GM12878 (cell line): ENCODE measurements around the gene VARS1. TPM values are rescaled to one million over a fixed set of nuclear protein-coding genes. Genes with fewer than 3 reads are reported as not detected.

Experiments used
- HCFC1 ChIP-seq: fragments of 150-350 bp; IDR thresholded peaks from 2 replicates; pipeline ENCODE4 v1.6.1; 2014; ENCODE audit warnings: low read length
- IKZF1 ChIP-seq: fragments of 450-650 bp; conservative IDR thresholded peaks from 2 replicates; pipeline ENCODE4 v1.6.1; 2017; ENCODE audit warnings: antibody characterized with exemption, mild to moderate bottlenecking
- JUND ChIP-seq: IDR thresholded peaks from 2 replicates; pipeline ENCODE4 v1.6.1; 2012; ENCODE audit warnings: low read depth, mild to moderate bottlenecking, low read length, improper control_type of control experiment, moderate library complexity
- NFYA ChIP-seq: IDR thresholded peaks from 2 replicates; pipeline ENCODE4 v1.6.1; 2011; ENCODE audit warnings: low read depth, mild to moderate bottlenecking, low read length, improper control_type of control experiment, borderline replicate concordance
- RFX5 ChIP-seq: IDR thresholded peaks from 2 replicates; pipeline ENCODE4 v1.6.1; 2011; ENCODE audit warnings: low read depth, low read length, improper control_type of control experiment
- SMC3 ChIP-seq: IDR thresholded peaks from 2 replicates; pipeline ENCODE4 v1.6.1; 2011; ENCODE audit warnings: low read length, improper control_type of control experiment, borderline replicate concordance
- STAT1 ChIP-seq: fragments of 450-650 bp; conservative IDR thresholded peaks from 2 replicates; pipeline ENCODE4 v1.6.1; 2014; ENCODE audit warnings: antibody characterized with exemption, mild to moderate bottlenecking
- STAT3 ChIP-seq: IDR thresholded peaks from 2 replicates; pipeline ENCODE4 v1.6.1; 2011; ENCODE audit warnings: low read depth, low read length, improper control_type of control experiment
- SUZ12 ChIP-seq: fragments of 200-600 bp; sonication (generic); IDR thresholded peaks from one replicate; pipeline ENCODE4 v1.6.1; 2018; ENCODE audit warnings: antibody characterized with exemption, mild to moderate bottlenecking; ENCODE audit not compliant: unreplicated experiment
- ZNF24 ChIP-seq: fragments of 450-650 bp; IDR thresholded peaks from 2 replicates; pipeline ENCODE4 v1.6.1; 2017; ENCODE audit warnings: antibody characterized with exemption, mild to moderate bottlenecking
- polyA plus RNA-seq, 11 experiments: library from polyadenylated mRNA; depleted of rRNA in 4 of 11; unstranded in 6 of 11; stranded (reverse) in 5 of 11; fragments of >200 nt; fragmentation: Nextera tagmentation in 4 of 11; fragmentation: Illumina TruSeq in 1 of 11; extraction: Ambion mirVana in 4 of 11; extraction: Trizol in 1 of 11; gene quantifications; 1 replicate in 1 of 11; 2 replicates in 10 of 11; pipeline versions ENCODE4 v1.2.1 to v1.2.3, GENCODE V29; 2011 to 2016; ENCODE audit warnings: inconsistent platforms in 2 of 11, missing spikeins in 2 of 11, low read depth in 1 of 11
- total RNA-seq, 4 experiments: library from RNA; depleted of rRNA in 3 of 4; stranded (reverse); fragments of >200 nt in 3 of 4; fragmentation: Illumina TruSeq in 1 of 4; extraction: Trizol in 1 of 4; gene quantifications; 2 replicates each; pipeline versions ENCODE4 v1.2.1 to v1.2.3, GENCODE V29; 2013 to 2021
- TF ChIP-seq, protein P1 (sequence below): fragments of 450-650 bp; IDR thresholded peaks from 2 replicates; pipeline ENCODE4 v1.6.1; 2018; ENCODE audit warnings: borderline replicate concordance, mild to moderate bottlenecking; ENCODE audit not compliant: partially characterized antibody
- TF ChIP-seq, protein P2 (sequence below): fragments of 450-650 bp; IDR thresholded peaks from 2 replicates; pipeline ENCODE4 v1.6.1; 2018; ENCODE audit warnings: mild to moderate bottlenecking, low read depth, moderate library complexity; ENCODE audit not compliant: partially characterized antibody
- TF ChIP-seq, protein P3 (sequence below): fragments of 450-650 bp; IDR thresholded peaks from 2 replicates; pipeline ENCODE4 v1.6.1; 2017; ENCODE audit warnings: mild to moderate bottlenecking, moderate library complexity
- TF ChIP-seq, protein P4 (sequence below): fragments of 450-650 bp; IDR thresholded peaks from 2 replicates; pipeline ENCODE4 v1.6.1; 2016; ENCODE audit warnings: mild to moderate bottlenecking, moderate library complexity, borderline replicate concordance
- TF ChIP-seq, protein P5 (sequence below): fragments of 450-650 bp; IDR thresholded peaks from 2 replicates; pipeline ENCODE4 v1.6.1; 2017; ENCODE audit warnings: borderline replicate concordance

Gene VARS1
- total and polyA plus RNA-seq, 10 of the 15 experiments (the other 5 are each of a cell fraction or from before 2014, with no cell fraction given), result 1.2 to 243 (median 80.7) TPM

DNA sequence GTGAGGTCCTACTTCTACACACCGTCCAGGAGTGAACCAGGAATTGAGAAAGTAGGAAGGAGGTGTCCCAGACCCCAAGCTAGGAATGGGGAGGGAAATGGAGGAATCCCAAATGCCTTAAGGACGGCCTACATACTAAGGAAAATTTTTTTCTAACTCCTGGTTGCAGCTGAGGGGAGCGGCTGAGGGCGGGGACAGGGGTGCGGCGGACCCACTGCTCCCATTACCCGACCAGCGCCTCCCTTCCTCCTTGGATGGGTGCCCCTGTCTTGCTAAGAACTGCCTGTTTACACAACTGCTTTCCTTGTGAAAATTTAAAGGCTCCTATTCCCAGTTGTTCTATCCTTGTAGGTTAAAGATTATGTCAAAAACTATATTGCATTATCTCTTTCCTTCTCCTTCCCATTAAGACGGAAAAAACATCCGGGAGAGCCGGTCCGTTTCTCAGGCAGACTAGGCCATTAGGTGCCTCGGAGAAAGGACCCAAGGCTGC is 31.3 kb upstream of the VARS1 start (continued):
- TF ChIP-seq ZNF24 (no peak), SUZ12 (no peak), NFYA (no peak), HCFC1 (no peak; the same call in 1 of the 2 replicates), STAT3 (no peak), STAT1 (no peak), RFX5 (no peak), JUND (no peak), IKZF1 (no peak; the same call in 1 of the 2 replicates), SMC3 (0 out of 2 replicates have a peak, but pooled peaks have one; percentile 16)
- TF ChIP-seq, protein P1, sequence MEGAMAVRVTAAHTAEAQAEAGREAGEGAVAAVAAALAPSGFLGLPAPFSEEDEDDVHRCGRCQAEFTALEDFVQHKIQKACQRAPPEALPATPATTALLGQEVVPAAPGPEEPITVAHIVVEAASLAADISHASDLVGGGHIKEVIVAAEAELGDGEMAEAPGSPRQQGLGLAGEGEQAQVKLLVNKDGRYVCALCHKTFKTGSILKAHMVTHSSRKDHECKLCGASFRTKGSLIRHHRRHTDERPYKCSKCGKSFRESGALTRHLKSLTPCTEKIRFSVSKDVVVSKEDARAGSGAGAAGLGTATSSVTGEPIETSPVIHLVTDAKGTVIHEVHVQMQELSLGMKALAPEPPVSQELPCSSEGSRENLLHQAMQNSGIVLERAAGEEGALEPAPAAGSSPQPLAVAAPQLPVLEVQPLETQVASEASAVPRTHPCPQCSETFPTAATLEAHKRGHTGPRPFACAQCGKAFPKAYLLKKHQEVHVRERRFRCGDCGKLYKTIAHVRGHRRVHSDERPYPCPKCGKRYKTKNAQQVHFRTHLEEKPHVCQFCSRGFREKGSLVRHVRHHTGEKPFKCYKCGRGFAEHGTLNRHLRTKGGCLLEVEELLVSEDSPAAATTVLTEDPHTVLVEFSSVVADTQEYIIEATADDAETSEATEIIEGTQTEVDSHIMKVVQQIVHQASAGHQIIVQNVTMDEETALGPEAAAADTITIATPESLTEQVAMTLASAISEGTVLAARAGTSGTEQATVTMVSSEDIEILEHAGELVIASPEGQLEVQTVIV, result no peak
- TF ChIP-seq, protein P2, sequence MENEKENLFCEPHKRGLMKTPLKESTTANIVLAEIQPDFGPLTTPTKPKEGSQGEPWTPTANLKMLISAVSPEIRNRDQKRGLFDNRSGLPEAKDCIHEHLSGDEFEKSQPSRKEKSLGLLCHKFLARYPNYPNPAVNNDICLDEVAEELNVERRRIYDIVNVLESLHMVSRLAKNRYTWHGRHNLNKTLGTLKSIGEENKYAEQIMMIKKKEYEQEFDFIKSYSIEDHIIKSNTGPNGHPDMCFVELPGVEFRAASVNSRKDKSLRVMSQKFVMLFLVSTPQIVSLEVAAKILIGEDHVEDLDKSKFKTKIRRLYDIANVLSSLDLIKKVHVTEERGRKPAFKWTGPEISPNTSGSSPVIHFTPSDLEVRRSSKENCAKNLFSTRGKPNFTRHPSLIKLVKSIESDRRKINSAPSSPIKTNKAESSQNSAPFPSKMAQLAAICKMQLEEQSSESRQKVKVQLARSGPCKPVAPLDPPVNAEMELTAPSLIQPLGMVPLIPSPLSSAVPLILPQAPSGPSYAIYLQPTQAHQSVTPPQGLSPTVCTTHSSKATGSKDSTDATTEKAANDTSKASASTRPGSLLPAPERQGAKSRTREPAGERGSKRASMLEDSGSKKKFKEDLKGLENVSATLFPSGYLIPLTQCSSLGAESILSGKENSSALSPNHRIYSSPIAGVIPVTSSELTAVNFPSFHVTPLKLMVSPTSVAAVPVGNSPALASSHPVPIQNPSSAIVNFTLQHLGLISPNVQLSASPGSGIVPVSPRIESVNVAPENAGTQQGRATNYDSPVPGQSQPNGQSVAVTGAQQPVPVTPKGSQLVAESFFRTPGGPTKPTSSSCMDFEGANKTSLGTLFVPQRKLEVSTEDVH, result peak; percentile 31
- TF ChIP-seq, protein P3, sequence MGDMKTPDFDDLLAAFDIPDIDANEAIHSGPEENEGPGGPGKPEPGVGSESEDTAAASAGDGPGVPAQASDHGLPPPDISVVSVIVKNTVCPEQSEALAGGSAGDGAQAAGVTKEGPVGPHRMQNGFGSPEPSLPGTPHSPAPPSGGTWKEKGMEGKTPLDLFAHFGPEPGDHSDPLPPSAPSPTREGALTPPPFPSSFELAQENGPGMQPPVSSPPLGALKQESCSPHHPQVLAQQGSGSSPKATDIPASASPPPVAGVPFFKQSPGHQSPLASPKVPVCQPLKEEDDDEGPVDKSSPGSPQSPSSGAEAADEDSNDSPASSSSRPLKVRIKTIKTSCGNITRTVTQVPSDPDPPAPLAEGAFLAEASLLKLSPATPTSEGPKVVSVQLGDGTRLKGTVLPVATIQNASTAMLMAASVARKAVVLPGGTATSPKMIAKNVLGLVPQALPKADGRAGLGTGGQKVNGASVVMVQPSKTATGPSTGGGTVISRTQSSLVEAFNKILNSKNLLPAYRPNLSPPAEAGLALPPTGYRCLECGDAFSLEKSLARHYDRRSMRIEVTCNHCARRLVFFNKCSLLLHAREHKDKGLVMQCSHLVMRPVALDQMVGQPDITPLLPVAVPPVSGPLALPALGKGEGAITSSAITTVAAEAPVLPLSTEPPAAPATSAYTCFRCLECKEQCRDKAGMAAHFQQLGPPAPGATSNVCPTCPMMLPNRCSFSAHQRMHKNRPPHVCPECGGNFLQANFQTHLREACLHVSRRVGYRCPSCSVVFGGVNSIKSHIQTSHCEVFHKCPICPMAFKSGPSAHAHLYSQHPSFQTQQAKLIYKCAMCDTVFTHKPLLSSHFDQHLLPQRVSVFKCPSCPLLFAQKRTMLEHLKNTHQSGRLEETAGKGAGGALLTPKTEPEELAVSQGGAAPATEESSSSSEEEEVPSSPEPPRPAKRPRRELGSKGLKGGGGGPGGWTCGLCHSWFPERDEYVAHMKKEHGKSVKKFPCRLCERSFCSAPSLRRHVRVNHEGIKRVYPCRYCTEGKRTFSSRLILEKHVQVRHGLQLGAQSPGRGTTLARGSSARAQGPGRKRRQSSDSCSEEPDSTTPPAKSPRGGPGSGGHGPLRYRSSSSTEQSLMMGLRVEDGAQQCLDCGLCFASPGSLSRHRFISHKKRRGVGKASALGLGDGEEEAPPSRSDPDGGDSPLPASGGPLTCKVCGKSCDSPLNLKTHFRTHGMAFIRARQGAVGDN, result no peak
- TF ChIP-seq, protein P4, sequence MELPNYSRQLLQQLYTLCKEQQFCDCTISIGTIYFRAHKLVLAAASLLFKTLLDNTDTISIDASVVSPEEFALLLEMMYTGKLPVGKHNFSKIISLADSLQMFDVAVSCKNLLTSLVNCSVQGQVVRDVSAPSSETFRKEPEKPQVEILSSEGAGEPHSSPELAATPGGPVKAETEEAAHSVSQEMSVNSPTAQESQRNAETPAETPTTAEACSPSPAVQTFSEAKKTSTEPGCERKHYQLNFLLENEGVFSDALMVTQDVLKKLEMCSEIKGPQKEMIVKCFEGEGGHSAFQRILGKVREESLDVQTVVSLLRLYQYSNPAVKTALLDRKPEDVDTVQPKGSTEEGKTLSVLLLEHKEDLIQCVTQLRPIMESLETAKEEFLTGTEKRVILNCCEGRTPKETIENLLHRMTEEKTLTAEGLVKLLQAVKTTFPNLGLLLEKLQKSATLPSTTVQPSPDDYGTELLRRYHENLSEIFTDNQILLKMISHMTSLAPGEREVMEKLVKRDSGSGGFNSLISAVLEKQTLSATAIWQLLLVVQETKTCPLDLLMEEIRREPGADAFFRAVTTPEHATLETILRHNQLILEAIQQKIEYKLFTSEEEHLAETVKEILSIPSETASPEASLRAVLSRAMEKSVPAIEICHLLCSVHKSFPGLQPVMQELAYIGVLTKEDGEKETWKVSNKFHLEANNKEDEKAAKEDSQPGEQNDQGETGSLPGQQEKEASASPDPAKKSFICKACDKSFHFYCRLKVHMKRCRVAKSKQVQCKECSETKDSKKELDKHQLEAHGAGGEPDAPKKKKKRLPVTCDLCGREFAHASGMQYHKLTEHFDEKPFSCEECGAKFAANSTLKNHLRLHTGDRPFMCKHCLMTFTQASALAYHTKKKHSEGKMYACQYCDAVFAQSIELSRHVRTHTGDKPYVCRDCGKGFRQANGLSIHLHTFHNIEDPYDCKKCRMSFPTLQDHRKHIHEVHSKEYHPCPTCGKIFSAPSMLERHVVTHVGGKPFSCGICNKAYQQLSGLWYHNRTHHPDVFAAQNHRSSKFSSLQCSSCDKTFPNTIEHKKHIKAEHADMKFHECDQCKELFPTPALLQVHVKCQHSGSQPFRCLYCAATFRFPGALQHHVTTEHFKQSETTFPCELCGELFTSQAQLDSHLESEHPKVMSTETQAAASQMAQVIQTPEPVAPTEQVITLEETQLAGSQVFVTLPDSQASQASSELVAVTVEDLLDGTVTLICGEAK, result no peak
- TF ChIP-seq, protein P5, sequence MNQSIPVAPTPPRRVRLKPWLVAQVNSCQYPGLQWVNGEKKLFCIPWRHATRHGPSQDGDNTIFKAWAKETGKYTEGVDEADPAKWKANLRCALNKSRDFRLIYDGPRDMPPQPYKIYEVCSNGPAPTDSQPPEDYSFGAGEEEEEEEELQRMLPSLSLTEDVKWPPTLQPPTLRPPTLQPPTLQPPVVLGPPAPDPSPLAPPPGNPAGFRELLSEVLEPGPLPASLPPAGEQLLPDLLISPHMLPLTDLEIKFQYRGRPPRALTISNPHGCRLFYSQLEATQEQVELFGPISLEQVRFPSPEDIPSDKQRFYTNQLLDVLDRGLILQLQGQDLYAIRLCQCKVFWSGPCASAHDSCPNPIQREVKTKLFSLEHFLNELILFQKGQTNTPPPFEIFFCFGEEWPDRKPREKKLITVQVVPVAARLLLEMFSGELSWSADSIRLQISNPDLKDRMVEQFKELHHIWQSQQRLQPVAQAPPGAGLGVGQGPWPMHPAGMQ, result peak; percentile 96
